ENCODE results near the gene MYPN.
"Not testable (repeated sequence)": the region's sequence is repeated elsewhere in the genome, so short reads cannot be mapped to it uniquely, and the experiment has no call there.

MYPN gene

GRCh38 chr10:68233046-68233445 lies 123.8 kb downstream of the MYPN start:
- no peak for DNase-seq

GRCh38 chr10:68235111-68235510 lies 125.8 kb downstream of the MYPN start:
- no peak for DNase-seq

- DNase-seq: no peak
These were observed 126.3 kb downstream of the MYPN start for GRCh38 chr10:68235581-68235980.

GRCh38 chr10:68237173-68237572 lies 127.9 kb downstream of the MYPN start:
- DNase-seq: no peak

GRCh38 chr10:68238371-68238770 lies 129.1 kb downstream of the MYPN start:
- no peak for DNase-seq

GRCh38 chr10:68239069-68239468 lies 129.8 kb downstream of the MYPN start:
- DNase-seq: no peak

- no peak for DNase-seq
These were observed 130.4 kb downstream of the MYPN start for GRCh38 chr10:68239596-68240150.

GRCh38 chr10:68242051-68242450 lies 132.8 kb downstream of the MYPN start:
- DNase-seq: no peak

- DNase-seq: not testable (repeated sequence)
These were observed 137.1 kb downstream of the MYPN start for GRCh38 chr10:68246397-68246796.

- no peak for DNase-seq
These were observed 138.6 kb downstream of the MYPN start for GRCh38 chr10:68247931-68248330.

- DNase-seq: no peak
These were observed 140.0 kb downstream of the MYPN start for GRCh38 chr10:68249297-68249696.

GRCh38 chr10:68251151-68251550 lies 141.9 kb downstream of the MYPN start:
- no peak for DNase-seq

GRCh38 chr10:68251625-68252495 lies 142.6 kb downstream of the MYPN start:
- DNase-seq: no peak

- no peak for DNase-seq
These were observed 144.1 kb downstream of the MYPN start for GRCh38 chr10:68253346-68253745.

- DNase-seq: no peak
These were observed 152.0 kb downstream of the MYPN start for GRCh38 chr10:68261132-68261856.

Measured in GOT3 (cell line).